Neural cell (in vitro differentiated cells): ENCODE measurements around the gene RABGGTA. TPM values are rescaled to one million over a fixed set of nuclear protein-coding genes. Genes with fewer than 3 reads are reported as not detected.

Source experiments
- H2AFZ ChIP-seq: fragments of 200-600, 300-800 bp; sonication (generic), shearing (Covaris generic); 2 replicates; pipeline ENCODE4 v1.6.0; 2014; ENCODE audit warnings: low read depth, mild to moderate bottlenecking, antibody characterized with exemption, low read length, moderate library complexity
- H3F3A ChIP-seq: fragments of 200-600 bp; shearing (Covaris generic); 2 replicates; pipeline ENCODE4 v1.6.1; 2016; ENCODE audit warnings: mild to moderate bottlenecking, moderate library complexity, mixed read lengths, antibody characterized with exemption, low read length; ENCODE audit not compliant: insufficient read depth, poor library complexity, severe bottlenecking
- H3K27ac ChIP-seq: fragments of 200-600, 300-800 bp; sonication (generic), shearing (Covaris generic); 2 replicates; pipeline ENCODE4 v1.5.1; 2014; ENCODE audit warnings: mild to moderate bottlenecking, low read length, moderate library complexity
- H3K27me3 ChIP-seq: fragments of 300-800, 200-600 bp; sonication (generic), shearing (Covaris generic); 2 replicates; pipeline ENCODE4 v1.6.0; 2014; ENCODE audit warnings: mild to moderate bottlenecking, low read depth, low read length, moderate library complexity; ENCODE audit not compliant: insufficient read depth
- H3K36me3 ChIP-seq: fragments of 300-800, 200-600 bp; sonication (generic), shearing (Covaris generic); 2 replicates; pipeline ENCODE4 v1.5.1; 2014; ENCODE audit warnings: mild to moderate bottlenecking, antibody characterized with exemption, low read length, moderate library complexity; ENCODE audit not compliant: insufficient read depth
- H3K4me2 ChIP-seq: fragments of 300-800, 200-600 bp; sonication (generic), shearing (Covaris generic); 2 replicates; pipeline ENCODE4 v1.6.0; 2014; ENCODE audit warnings: mild to moderate bottlenecking, low read length
- H3K4me3 ChIP-seq: fragments of 300-800, 200-600 bp; sonication (generic), shearing (Covaris generic); 2 replicates; pipeline ENCODE4 v1.5.1; 2014; ENCODE audit warnings: mild to moderate bottlenecking, low read length, moderate library complexity
- H3K79me2 ChIP-seq: fragments of 200-600 bp; shearing (Covaris generic); replicated peaks from 2 replicates; pipeline ENCODE4 v1.6.0; 2014; ENCODE audit warnings: mild to moderate bottlenecking, low read length, moderate library complexity; ENCODE audit not compliant: insufficient read depth
- H3K9ac ChIP-seq: fragments of 300-800, 200-600 bp; sonication (generic), shearing (Covaris generic); 2 replicates; pipeline ENCODE4 v1.6.1; 2016; ENCODE audit warnings: mild to moderate bottlenecking, low read length, mixed read lengths
- H3K9me2 ChIP-seq: fragments of 200-600 bp; shearing (Covaris generic); 2 replicates; pipeline ENCODE4 v1.6.1; 2016; ENCODE audit warnings: mild to moderate bottlenecking, low read length, mixed read lengths; ENCODE audit not compliant: insufficient read depth
- H3K9me3 ChIP-seq: fragments of 200-600, 300-800 bp; sonication (generic), shearing (Covaris generic); 2 replicates; pipeline ENCODE4 v1.6.1; 2016; ENCODE audit warnings: mild to moderate bottlenecking, mixed run types, low read length, moderate library complexity, mixed read lengths
- H4K20me1 ChIP-seq: fragments of 200-600 bp; shearing (Covaris generic); 2 replicates; pipeline ENCODE4 v1.6.1; 2016; ENCODE audit warnings: mild to moderate bottlenecking, mixed run types; ENCODE audit not compliant: insufficient read depth
- CTCF ChIP-seq: fragments of 450-650 bp; IDR thresholded peaks from 2 replicates; pipeline ENCODE4 v1.5.1; 2014; ENCODE audit warnings: antibody characterized with exemption, mild to moderate bottlenecking, moderate library complexity; ENCODE audit not compliant: poor library complexity, severe bottlenecking
- EP300 ChIP-seq: fragments of 450-650 bp; conservative IDR thresholded peaks from 2 replicates; pipeline ENCODE4 v1.6.1; 2014; ENCODE audit warnings: antibody characterized with exemption, mild to moderate bottlenecking, moderate library complexity; ENCODE audit not compliant: poor library complexity, severe bottlenecking
- EZH2 ChIP-seq: fragments of 200-600, 300-800 bp; shearing (Covaris generic), sonication (generic); IDR thresholded peaks from 2 replicates; pipeline ENCODE4 v1.6.1; 2014; ENCODE audit warnings: antibody characterized with exemption, low read length, borderline replicate concordance, mild to moderate bottlenecking; ENCODE audit not compliant: insufficient read depth, poor library complexity, severe bottlenecking
- MXI1 ChIP-seq: fragments of 450-650 bp; conservative IDR thresholded peaks from 2 replicates; pipeline ENCODE4 v1.6.1; 2014; ENCODE audit warnings: antibody characterized with exemption, mild to moderate bottlenecking; ENCODE audit not compliant: poor library complexity, severe bottlenecking
- POLR2AphosphoS5 ChIP-seq: IDR thresholded peaks from 2 replicates; pipeline ENCODE4 v1.6.1; 2012
- RAD21 ChIP-seq: fragments of 450-650 bp; conservative IDR thresholded peaks from 2 replicates; pipeline ENCODE4 v1.6.1; 2014; ENCODE audit warnings: antibody characterized with exemption, mild to moderate bottlenecking, moderate library complexity
- REST ChIP-seq: IDR thresholded peaks from 2 replicates; pipeline ENCODE4 v1.6.1; 2012; ENCODE audit warnings: borderline replicate concordance
- SMC3 ChIP-seq: fragments of 450-650 bp; conservative IDR thresholded peaks from 2 replicates; pipeline ENCODE4 v1.6.1; 2014; ENCODE audit warnings: antibody characterized with exemption, mild to moderate bottlenecking, moderate library complexity; ENCODE audit not compliant: poor library complexity
- TAF1 ChIP-seq: IDR thresholded peaks from 2 replicates; pipeline ENCODE4 v1.6.1; 2012; ENCODE audit warnings: low read depth
- polyA plus RNA-seq: library from polyadenylated mRNA; depleted of rRNA; stranded (reverse); fragments of >200 nt; gene quantifications from 2 replicates; pipeline ENCODE4 v1.2.3, GENCODE V29; 2014

The RABGGTA gene
- polyA plus RNA-seq, 1 donor from 2014 or later = 33.2 TPM

GRCh38 chr14:24284501-24285035 is 13.2 kb upstream of the RABGGTA start:
- Histone ChIP-seq H3K9me2 (no peaks in the 10 kb centered on the region), H3K79me2 (no peaks in the 10 kb centered on the region), H3K4me2 (no peak overlapping the region), H3K4me3 (no peak overlapping the region), H3K27me3 (no peaks in the 10 kb centered on the region), H3K9ac (no peak overlapping the region), H4K20me1 (no peaks in the 10 kb centered on the region), H2AFZ (no peak overlapping the region), H3K36me3 (no peaks in the 10 kb centered on the region), H3F3A (no peaks in the 10 kb centered on the region), H3K27ac (no peak overlapping the region), H3K9me3 (no peaks in the 10 kb centered on the region)
- TF ChIP-seq SMC3 = no peak
- no peak for TF ChIP-seq POLR2AphosphoS5
- TF ChIP-seq RAD21 = no peak
- no peak for TF ChIP-seq TAF1
- TF ChIP-seq REST = no peak
- no peak for TF ChIP-seq EP300
- no peak for TF ChIP-seq EZH2
- TF ChIP-seq CTCF = no peak
- no peak for TF ChIP-seq MXI1

GRCh38 chr14:24283796-24284460 is 12.5 kb upstream of the RABGGTA start:
- Histone ChIP-seq H3K36me3 (no peaks in the 10 kb centered on the region), H3K9me2 (no peaks in the 10 kb centered on the region), H3K27ac (no peak overlapping the region), H2AFZ (no peak overlapping the region), H3K4me3 (no peak overlapping the region), H3K9ac (no peak overlapping the region), H3K4me2 (no peak overlapping the region), H3K9me3 (no peaks in the 10 kb centered on the region), H3F3A (no peaks in the 10 kb centered on the region), H3K79me2 (no peaks in the 10 kb centered on the region), H3K27me3 (no peaks in the 10 kb centered on the region), H4K20me1 (no peaks in the 10 kb centered on the region)
- no peak for TF ChIP-seq POLR2AphosphoS5
- TF ChIP-seq EZH2 = no peak
- no peak for TF ChIP-seq RAD21
- TF ChIP-seq EP300 = no peak
- no peak for TF ChIP-seq SMC3
- no peak for TF ChIP-seq TAF1
- TF ChIP-seq CTCF = no peak
- no peak for TF ChIP-seq REST
- no peak for TF ChIP-seq MXI1
